Colon (tissue), 2 donors: Measurements from ENCODE around the gene THAP5.
"Not testable (repeated sequence)": the region's sequence is repeated elsewhere in the genome, so short reads cannot be mapped to it uniquely, and the experiment has no call there.

Experiments
- FAIRE-seq: peaks from 2 replicates; lab custom pipeline; 2012; peaks lifted over from hg19 to GRCh38; lab: Jason Lieb, UNC
- donor health status: control.
- donor health status: control.

Gene THAP5

DNA sequence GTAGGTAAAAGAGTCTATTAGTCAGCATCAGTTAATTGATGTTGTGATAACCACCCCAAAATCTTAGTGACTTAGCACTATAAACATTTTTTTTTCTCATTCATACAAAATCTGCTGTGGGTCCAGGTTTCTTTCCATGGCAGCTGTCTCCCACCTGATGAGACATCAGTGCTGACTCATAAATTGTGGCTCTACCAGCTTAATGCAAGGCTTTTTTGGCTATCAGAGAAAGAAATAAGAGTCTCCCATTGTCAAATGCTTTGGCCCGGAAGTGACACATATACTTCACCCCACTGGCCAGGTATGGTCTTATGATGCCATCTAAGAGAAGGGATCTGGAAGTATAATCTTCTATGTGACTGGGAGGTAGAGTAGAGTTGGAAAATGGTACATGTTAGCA, 14.7 kb upstream of the THAP5 start:
- no peak for FAIRE-seq

DNA sequence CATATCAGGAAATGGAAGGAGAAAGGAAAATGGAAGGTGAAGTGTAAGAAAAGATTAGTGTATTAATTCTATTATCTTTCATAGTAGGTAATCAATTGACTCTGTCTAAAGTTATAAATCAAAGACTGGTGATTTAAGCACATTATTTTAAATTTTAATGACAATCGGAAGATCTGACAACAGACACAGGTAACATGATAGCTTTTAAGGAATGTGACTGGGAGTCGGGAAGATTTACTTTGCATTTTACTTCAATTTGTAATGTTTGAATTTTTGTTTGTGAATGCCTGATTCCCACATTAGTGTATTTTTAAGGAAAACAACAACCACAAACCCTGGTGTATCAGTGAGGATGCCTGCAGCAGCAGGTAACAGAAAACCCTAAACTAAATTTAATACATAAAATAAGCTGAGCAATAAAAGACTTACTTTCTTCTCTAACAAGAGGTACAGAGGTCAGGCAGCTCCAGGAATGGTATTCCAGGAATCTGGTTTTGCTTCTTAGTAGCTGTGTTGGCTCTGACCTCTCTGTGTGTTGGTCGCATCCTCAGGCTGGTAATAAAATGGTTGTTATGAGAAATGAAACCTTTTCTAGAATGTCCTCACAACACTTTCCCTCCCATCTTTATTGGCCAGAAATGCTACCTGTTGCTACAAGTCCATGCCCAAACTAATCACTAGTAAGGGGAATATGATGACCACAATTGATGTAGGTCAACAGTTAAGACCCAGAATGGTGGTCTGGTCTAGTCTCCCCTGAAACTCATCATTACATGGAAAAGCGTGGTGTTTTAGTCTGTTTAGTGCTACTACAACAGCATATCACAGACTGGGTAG, 12.4 kb upstream of the THAP5 start:
- FAIRE-seq, result no peak

GRCh38 chr7:108580298-108580697, 10.8 kb upstream of the THAP5 start:
- no peak for FAIRE-seq

- no peak for FAIRE-seq
These were observed 9.4 kb upstream of the THAP5 start for GRCh38 chr7:108578937-108579336.

DNA sequence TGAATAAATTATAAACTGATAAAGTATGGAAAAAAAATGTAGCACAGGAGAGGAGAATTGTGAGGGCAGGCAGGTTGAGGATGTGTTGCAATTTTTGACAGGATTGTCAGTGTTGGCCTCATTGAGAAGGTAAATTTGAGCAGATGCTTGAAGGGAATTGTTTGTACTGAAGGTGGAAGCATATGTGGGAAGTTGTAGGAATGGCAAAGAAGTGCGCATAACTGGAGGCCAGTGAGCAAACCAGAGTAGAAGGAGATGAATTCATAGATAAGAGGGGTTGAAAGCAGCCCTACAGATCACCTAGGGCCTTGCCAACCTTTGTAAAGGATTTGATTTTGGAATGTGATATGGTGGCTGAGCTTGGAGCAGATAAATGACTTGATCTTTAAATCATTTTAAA, 6.6 kb upstream of the THAP5 start:
- no peak for FAIRE-seq

DNA sequence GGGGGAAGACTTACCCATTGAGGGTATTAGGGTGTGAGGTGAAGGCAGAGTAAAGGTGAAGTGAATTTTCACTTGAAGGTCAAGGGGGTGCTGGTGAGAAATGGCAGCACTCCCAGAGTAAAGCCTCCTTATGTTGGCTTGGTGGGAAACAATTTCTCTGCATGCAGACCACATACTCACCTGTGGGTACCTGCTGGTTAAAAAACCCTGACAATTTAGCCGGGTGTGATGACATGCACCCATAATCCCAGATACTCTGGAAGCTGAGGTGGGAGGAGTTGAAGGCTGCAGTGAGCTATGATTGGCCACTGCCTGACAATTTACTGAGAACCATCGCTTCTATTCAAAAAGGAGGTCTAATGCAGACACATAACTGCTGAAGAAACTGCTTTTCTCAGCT, 5.7 kb upstream of the THAP5 start:
- no peak for FAIRE-seq

DNA sequence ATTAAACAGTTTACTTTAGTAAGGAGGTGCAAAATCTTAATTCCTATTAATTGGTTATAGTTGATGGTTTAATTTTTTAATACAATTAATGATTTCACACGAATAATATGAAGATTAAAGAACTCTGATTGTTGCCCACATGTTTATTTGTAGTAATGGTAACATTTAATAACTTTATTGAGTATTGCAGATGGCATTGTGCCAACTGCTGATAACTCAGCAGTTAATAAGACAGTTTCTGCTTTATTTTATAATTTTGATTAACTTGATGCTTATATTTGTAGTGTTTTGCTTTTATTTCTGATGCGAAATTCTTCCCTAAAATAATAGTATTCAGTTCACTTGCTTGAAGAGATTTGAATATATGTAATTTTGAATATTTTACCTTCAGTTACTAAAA, 3.0 kb upstream of the THAP5 start:
- FAIRE-seq, result no peak

GRCh38 chr7:108570146-108570755, 745 bp upstream of the THAP5 start:
- FAIRE-seq, result no peak

GRCh38 chr7:108568801-108569380, 615 bp downstream of the THAP5 start:
- no peak for FAIRE-seq

DNA sequence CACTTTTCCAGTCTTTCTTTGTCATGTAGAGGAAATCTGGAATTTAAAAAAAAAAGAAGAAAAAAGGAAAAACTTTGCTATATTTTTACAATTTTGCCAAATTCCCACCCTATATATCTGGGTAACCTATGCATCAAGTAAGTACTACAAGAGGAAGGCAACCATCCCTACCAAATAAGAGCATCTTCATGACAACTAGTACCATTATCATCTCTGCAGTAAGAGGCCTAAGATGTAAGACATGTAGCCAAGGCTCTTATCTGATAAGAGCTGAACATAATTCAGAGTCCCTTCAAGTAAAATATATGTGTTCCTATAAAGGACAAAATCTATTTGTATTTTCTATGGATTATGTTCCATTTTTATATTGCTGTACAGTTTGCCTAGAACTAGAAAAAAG, 3.5 kb downstream of the THAP5 start:
- no peak for FAIRE-seq

- no peak for FAIRE-seq
These were observed 8.4 kb downstream of the THAP5 start for GRCh38 chr7:108561047-108561619.

DNA sequence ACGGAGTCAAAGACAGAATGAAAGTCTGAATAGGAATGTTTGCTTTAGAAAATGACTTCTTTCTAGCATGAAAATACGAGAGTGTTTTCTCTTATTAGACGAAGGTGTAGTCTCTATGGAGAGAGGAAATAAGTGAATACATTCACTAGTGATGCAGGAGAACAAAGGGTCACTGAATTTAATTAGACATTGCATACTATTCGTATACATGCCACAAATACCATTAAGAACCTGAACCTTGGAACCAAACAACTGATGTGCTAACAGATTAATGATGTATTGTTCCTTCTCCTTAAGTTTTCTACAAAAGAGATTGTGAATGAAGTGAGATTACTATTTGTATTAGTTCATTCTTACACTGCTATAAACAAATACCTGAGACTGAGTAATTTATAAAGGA, 10.3 kb downstream of the THAP5 start:
- no peak for FAIRE-seq

- no peak for FAIRE-seq
These were observed 11.9 kb downstream of the THAP5 start for GRCh38 chr7:108557617-108558016.

GRCh38 chr7:108557191-108557590, 12.3 kb downstream of the THAP5 start:
- no peak for FAIRE-seq

DNA sequence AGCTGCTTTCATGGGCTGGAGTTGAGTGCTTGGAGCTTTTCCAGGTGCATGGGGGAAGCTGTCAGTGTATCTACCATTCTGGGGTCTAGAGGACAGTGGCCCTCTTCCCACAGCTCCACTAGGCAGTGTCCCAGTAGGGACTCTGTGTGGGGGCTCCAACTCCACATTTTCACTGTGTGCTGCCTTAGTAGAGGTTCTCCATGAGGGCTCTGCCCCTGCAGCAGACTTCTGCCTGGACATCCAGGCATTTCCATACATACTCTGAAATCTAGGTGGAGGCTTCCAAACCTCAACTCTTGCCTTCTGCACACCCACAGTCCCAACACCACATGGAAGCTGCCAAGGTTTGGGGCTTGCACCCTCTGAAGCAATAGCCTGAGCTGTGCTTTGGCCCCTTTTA, 12.8 kb downstream of the THAP5 start:
- not testable (repeated sequence) for FAIRE-seq

DNA sequence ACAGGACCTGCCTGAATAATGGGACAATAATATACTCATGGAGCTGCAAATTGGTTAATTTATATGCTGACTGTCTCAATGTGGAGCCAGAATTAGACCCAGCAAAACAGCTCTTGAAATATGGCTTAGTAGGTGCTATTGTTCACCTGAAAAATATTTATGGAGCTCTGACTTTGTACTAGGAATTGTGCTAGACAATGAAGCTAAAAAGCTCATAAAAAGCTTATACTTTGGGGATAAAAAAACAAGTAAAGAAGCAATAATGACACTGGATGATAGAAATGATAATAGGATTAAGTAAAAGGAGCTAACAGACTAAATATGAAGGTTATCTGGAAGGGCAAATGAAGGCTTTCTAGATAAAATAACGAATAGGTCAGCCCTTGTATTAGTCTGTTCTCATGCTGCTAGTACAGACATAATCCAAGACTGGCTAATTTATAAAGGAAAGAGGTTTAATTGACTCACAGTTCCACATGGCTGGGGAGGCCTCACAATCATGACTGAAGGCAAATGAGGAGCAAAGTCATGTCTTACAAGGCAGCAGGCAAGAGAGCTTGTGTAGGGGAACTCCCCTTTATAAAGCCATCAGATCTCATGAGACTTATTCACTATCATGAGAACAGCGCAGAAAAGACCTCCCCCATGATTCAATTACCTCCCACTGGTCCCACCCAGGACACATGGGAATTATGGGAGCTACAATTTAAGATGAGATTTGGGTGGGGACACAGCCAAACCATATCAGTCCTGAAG, 21.2 kb downstream of the THAP5 start:
- FAIRE-seq, result not testable (repeated sequence)

- FAIRE-seq, result no peak
These were observed 28.0 kb downstream of the THAP5 start for GRCh38 chr7:108541478-108541877.

DNA sequence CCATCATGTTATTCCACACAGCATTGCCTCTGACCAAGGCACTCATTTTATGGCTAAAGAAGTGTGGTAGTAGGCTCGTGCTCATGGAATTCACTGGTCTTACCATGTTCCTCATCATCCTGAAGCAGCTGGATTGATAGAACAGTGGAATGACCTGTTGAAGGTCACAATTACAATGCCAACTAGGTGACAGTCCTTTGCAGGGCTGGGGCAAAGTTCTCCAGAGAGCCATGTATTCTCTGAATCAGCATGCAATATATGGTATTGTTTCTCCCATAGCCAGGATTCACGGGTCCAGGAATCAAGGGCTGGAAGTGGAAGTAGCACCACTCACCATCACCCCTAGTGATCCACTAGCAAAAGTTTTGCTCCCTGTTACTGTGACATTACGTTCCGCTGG, 30.8 kb downstream of the THAP5 start:
- FAIRE-seq, result not testable (repeated sequence)

DNA sequence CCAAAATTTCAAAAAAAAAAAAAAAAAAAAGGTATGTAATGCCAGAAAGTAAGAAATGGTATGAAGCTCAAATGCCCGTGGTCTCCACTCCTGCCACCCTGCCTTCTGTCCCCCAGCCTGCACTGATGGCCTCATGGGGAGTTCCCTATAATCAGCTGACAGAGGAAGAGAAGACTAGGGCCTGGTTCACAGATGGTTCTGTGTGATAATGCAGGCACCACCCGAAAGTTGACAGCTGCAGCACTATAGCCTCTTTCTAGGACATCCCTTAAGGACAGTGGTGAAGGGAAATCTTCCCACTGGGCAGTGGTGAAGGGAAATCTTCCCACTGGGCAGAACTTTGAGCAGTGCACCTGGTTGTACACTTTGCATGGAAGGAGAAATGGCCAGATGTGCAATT, 31.3 kb downstream of the THAP5 start:
- not testable (repeated sequence) for FAIRE-seq

DNA sequence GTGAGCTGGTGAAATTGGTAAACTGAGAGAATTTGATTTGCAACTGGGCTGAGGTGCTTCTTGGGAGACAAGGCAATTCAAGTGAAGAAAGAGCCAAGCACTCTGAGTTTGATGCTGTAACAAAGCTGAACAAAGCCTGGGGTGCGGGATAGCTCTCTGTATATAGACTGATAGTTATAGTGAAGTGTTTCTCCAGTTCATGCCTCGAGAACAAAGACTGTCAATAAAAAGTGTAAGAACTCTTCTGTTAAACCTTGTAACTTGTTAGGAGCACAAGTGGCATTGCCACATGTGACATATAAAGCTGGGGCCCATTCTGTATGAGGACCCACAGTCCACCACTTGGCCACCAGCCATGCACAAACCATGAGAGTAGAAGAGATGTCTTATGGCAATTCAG, 32.3 kb downstream of the THAP5 start:
- no peak for FAIRE-seq

DNA sequence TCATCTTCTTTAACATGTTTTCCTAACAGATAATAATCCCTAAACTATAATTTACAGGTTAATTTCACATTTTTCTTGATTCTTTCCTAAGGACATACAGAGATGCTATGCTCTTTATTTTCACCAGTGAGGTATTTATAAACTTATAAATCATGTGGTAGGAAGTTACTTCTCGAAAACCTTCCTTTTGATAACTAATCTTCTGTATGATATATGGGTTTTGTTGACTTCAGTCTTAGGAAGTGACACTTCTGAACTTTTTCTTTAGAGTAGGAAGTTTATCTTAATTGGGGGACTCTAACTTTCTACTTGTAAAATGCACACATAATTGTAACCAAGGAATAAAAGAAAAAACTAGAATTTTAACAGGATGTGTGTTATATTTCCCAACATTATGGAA, 33.8 kb downstream of the THAP5 start:
- FAIRE-seq, result no peak

DNA sequence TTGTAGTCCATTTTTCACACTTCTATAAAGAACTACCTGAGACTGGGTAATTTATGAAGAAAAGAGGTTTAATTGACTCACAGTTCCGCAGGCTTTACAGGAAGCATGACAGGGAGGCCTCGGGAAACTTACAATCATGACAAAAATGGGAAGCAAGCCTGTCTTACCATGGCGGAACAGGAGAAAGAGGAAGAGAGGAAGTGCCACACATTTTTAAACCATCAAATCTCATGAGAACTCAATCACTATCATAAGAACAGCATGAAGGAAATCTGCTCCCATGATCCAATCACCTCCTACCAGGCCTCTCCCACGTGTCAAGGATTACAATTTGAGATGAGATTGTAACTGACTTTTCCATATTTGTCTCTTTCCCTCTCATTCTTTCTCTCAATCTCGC, 34.2 kb downstream of the THAP5 start:
- no peak for FAIRE-seq
